ENCODE results near the gene ZNF777.

ZNF777 gene

GRCh38 chr7:149442924-149443323, 17.9 kb downstream of the ZNF777 start:
- Histone ChIP-seq H3K36me3 (ENCODE audit: insufficient read depth, low read length) (peaks cover 23% of the 10 kb centered on the region; the same call in 1 of the 2 replicates), H3K9ac (ENCODE audit: low read depth, low read length, poor library complexity, severe bottlenecking) (no peak overlapping the region)
- TF ChIP-seq EZH2phosphoT487 (IDR thresholded peaks at IDR 0.05; ENCODE audit: borderline replicate concordance) = no peak
- no peak for TF ChIP-seq CTCF (conservative IDR thresholded peaks at IDR 0.05; ENCODE audit: low read length)

GRCh38 chr7:149440222-149440621, 20.6 kb downstream of the ZNF777 start:
- H3K79me2 ChIP-seq (ENCODE audit: insufficient read depth, low read length) = no peaks in the 10 kb centered on the region
- H3K27me3 ChIP-seq (ENCODE audit: insufficient read depth, low read length, poor library complexity, severe bottlenecking) = no peaks in the 10 kb centered on the region
- no peaks in the 10 kb centered on the region for H3K4me1 ChIP-seq (ENCODE audit: insufficient read depth, low read length, poor library complexity, severe bottlenecking)
- H3K9ac ChIP-seq (ENCODE audit: low read depth, low read length, poor library complexity, severe bottlenecking) = no peak overlapping the region
- no peaks in the 10 kb centered on the region for H3K9me3 ChIP-seq (ENCODE audit: insufficient read depth, low read depth, low read length)
- no peak overlapping the region for H3K4me3 ChIP-seq (ENCODE audit: low read length, poor library complexity, severe bottlenecking)
- no peaks in the 10 kb centered on the region for H4K20me1 ChIP-seq (ENCODE audit: insufficient read depth, low read length, poor library complexity, severe bottlenecking)
- H2AFZ ChIP-seq (ENCODE audit: low read length) = no peak overlapping the region
- TF ChIP-seq EZH2phosphoT487 (IDR thresholded peaks at IDR 0.05; ENCODE audit: borderline replicate concordance) (no peak), CTCF (conservative IDR thresholded peaks at IDR 0.05; ENCODE audit: low read length) (no peak)
- peaks cover 21% of the 10 kb centered on the region; the same call in 1 of the 2 replicates for H3K36me3 ChIP-seq (ENCODE audit: insufficient read depth, low read length)
- no peaks in the 10 kb centered on the region for H3K9me2 ChIP-seq (replicated peaks; ENCODE audit: low read depth, low read length)
- no peak overlapping the region for H3K4me2 ChIP-seq (ENCODE audit: low read depth, low read length, poor library complexity, severe bottlenecking)
- H3F3A ChIP-seq (ENCODE audit: low read depth) = no peaks in the 10 kb centered on the region

More at GRCh38 chr7:149442924-149443323, 17.9 kb downstream of the ZNF777 start:
- no peak overlapping the region for H2AFZ ChIP-seq (ENCODE audit: low read length)
- H3K9me3 ChIP-seq (ENCODE audit: insufficient read depth, low read depth, low read length) = no peaks in the 10 kb centered on the region
- H3K27me3 ChIP-seq (ENCODE audit: insufficient read depth, low read length, poor library complexity, severe bottlenecking) = no peaks in the 10 kb centered on the region
- H4K20me1 ChIP-seq (ENCODE audit: insufficient read depth, low read length, poor library complexity, severe bottlenecking) = no peaks in the 10 kb centered on the region
- H3F3A ChIP-seq (ENCODE audit: low read depth) = no peaks in the 10 kb centered on the region
- H3K4me2 ChIP-seq (ENCODE audit: low read depth, low read length, poor library complexity, severe bottlenecking) = no peak overlapping the region
- H3K79me2 ChIP-seq (ENCODE audit: insufficient read depth, low read length) = no peaks in the 10 kb centered on the region
- H3K4me1 ChIP-seq (ENCODE audit: insufficient read depth, low read length, poor library complexity, severe bottlenecking) = no peaks in the 10 kb centered on the region
- no peaks in the 10 kb centered on the region for H3K9me2 ChIP-seq (replicated peaks; ENCODE audit: low read depth, low read length)
- no peak overlapping the region for H3K4me3 ChIP-seq (ENCODE audit: low read length, poor library complexity, severe bottlenecking)

GRCh38 chr7:149436358-149436757, 24.5 kb downstream of the ZNF777 start:
- no peak overlapping the region for H3K4me3 ChIP-seq (ENCODE audit: low read length, poor library complexity, severe bottlenecking)
- H3K4me2 ChIP-seq (ENCODE audit: low read depth, low read length, poor library complexity, severe bottlenecking) = no peak overlapping the region
- no peaks in the 10 kb centered on the region for H4K20me1 ChIP-seq (ENCODE audit: insufficient read depth, low read length, poor library complexity, severe bottlenecking)
- H3K79me2 ChIP-seq (ENCODE audit: insufficient read depth, low read length) = no peaks in the 10 kb centered on the region
- no peaks in the 10 kb centered on the region for H3F3A ChIP-seq (ENCODE audit: low read depth)
- H3K27me3 ChIP-seq (ENCODE audit: insufficient read depth, low read length, poor library complexity, severe bottlenecking) = no peaks in the 10 kb centered on the region
- no peaks in the 10 kb centered on the region for H3K4me1 ChIP-seq (ENCODE audit: insufficient read depth, low read length, poor library complexity, severe bottlenecking)
- H2AFZ ChIP-seq (ENCODE audit: low read length) = no peak overlapping the region
- no peaks in the 10 kb centered on the region for H3K9me2 ChIP-seq (replicated peaks; ENCODE audit: low read depth, low read length)
- H3K9me3 ChIP-seq (ENCODE audit: insufficient read depth, low read depth, low read length) = no peaks in the 10 kb centered on the region
- no peak for TF ChIP-seq EZH2phosphoT487 (IDR thresholded peaks at IDR 0.05; ENCODE audit: borderline replicate concordance)
- TF ChIP-seq CTCF (conservative IDR thresholded peaks at IDR 0.05; ENCODE audit: low read length) = no peak
- H3K36me3 ChIP-seq (ENCODE audit: insufficient read depth, low read length) = peaks cover 26% of the 10 kb centered on the region; the same call in 1 of the 2 replicates
- no peak overlapping the region for H3K9ac ChIP-seq (ENCODE audit: low read depth, low read length, poor library complexity, severe bottlenecking)
